Measurements from ENCODE around the gene GATB.

GATB gene

DNA sequence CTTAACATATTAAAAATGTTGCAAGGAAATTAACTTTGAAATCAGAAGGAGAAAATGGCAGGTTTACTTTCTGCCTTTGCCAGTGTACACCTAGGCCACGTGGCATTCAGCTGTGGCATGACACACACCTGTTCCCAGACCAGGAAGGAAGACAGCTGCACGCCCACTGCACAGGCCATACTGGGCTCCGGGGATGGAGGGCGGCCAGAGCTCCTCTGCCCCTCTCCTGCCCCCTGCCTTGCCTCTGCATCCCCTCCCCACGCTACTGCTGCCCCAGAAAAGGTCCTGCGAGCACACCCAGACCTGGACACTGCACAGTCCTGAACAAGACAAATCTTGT lies 68.4 kb downstream of the GATB start:
- DNase-seq = no peak

DNA sequence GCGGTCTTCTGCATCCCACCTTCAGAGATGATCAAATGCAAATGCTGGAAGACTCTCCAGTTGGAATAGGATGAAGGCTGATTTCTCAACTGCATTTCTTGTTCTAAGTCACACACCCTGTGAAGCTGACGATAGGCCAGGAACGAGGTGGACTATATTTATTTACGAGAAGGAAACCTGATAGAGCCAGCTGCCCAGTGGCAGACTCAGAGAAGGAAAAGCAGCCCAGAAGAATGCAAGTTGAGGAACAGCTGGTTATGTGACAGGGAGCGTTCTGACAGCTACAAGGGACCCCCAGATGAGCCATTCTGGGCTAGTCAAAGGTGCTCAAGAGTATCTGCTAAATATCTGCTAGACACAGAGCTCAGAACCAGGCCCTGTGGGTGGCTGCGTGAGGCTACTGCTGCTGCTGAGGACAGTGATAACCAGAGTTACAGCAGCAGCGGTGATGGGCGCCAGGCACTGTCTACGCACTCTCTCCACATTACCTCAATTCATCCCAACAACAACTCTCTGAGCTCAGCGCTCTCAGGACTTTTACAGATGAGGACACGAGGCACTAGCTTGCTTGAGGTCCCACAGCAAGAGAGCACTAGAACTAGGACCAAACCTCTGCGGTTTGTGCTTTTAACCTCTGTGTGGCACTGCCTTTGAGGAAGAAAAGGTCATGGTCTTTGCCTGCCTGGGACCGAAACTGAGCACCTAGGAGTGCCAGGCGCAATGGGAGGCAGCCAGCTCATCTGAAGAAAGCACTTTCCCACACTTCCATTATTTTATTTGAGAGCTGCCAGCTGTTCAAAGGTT lies 69.0 kb downstream of the GATB start:
- DNase-seq = no peak

DNA sequence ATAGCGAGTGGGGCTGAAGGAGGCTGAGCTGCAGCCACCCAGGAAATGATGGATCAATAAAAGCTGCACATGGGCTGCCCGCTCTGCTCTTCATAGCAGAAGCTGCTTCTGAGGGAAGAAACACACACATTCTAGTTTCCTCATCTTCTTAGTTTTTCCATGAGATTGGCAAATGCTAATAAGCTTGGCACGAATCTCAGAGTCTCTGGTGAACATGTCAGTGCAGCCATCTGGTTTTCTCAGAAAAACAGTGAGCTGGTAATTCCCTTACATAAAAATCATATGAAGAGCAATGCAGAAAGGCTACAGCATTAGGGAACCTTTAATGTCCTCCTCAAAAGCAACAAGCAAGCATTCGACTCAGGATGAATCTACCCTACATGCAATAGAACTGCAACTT lies 69.9 kb downstream of the GATB start:
- DNase-seq = no peak

DNA sequence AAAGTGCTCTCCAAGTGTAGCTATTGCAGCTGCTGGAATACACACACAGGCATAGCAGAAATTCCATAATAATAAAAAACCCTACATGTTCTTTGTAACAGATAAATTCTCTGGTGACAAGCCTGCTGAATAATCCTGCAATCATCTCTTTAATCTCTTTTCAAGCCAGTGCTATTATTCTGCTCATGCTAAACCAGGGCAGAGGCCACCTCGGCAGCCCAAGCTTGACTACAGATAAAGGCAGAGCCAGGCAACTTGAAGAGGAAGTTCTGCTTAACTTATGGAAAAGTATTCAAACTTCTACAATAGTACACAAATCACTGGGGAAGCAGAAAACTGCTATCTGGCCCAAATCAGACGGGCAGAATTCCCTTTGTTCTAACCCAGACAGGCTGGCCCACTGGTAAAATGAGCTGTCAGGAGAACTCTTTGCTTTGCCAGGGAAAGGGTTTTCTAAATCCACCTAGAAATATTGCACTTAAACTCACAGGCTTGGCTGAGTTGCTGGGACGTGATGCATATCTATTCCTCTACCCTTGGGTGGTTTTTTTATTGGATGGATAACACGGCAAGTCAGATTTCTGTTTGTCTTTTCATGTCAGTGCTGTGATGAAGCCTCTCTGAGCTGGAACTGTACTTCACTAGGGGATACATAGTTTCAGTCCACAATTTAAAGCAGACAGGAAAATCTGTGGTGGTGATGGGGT lies 70.5 kb downstream of the GATB start:
- no peak for DNase-seq

DNA sequence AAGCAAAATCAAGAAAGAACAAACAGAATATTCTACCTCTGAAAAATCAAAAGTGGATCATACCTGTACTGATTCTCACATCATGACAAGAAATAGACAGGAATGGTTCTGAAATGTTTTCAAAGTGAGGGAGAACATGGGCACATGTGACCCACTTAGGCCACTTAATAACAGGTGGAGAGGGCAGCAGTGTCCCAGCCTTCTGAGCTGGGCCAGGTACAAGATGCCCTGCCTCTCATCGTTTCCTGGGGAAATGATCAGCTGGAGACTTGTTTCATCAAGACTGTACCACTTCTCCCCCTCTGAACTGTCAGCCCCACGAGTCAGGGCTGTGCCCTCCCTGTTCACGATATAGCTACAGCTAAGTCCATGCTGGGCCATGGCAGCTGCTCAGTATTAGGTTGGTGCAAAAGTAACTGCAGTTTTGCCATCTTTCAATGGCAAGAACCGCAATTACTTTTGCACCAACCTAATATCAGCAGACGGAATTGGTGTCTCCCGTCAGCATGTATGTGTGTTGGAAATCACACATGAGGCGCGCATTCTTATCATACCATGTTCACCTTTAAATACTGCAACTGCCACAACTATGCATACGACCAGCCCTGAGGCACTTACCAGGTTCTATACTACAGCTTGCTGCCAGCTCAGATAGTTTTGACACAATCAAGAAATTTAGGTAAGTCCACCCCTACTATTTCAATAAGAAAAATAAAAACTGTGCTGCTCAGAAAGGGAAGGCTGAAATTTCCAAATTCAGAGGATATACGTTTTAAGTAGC lies 71.4 kb downstream of the GATB start:
- DNase-seq = no peak

DNA sequence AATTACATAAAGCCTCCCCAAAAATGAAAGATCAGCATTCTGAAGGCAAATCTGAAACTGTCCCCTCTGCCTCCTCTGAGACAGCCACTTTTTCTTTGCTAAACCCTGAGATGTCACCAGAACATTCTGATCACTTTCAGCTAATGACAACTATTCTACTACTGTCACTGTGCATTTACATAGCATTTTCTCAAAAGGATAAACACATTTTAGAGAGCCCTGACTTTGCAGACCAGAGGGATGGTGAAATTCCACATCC lies 72.1 kb downstream of the GATB start:
- DNase-seq = no peak

DNA sequence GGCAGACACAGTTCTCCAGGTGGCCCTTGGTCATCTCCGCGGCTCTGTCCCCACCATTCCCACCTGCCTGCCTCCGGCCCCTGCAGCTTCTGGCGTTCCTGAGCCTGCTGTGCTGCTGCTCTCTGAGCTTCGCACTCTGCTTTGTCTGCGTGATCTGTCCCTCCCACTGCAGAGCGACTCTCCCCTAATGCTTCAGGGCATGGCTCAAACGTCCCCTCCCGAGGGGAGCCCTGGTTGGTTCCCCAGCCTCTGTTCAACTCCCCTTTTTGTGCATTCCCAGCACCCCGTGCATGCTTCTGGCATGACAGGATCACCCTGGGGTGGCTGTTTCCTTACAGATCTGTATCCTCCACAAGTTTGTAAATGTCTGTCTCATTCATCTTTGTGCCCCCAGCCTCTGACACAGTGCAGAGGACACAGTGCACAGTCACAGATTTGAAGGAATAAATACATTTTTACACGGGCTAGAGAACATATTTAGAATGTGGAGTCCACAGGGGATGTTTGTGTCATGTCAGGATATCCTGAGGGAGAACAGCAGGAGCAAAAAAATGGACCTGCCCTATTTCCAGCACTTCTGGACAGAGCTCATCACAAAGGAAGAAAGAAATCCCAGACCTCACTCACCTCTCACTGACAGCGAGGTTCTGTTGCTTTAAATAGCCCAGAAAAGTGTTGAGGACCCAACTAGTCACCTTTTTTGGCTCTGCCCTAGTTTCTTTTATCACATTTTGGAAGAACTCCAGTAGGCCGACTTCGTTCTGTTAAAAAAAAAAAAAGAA lies 72.6 kb downstream of the GATB start:
- DNase-seq = no peak

DNA sequence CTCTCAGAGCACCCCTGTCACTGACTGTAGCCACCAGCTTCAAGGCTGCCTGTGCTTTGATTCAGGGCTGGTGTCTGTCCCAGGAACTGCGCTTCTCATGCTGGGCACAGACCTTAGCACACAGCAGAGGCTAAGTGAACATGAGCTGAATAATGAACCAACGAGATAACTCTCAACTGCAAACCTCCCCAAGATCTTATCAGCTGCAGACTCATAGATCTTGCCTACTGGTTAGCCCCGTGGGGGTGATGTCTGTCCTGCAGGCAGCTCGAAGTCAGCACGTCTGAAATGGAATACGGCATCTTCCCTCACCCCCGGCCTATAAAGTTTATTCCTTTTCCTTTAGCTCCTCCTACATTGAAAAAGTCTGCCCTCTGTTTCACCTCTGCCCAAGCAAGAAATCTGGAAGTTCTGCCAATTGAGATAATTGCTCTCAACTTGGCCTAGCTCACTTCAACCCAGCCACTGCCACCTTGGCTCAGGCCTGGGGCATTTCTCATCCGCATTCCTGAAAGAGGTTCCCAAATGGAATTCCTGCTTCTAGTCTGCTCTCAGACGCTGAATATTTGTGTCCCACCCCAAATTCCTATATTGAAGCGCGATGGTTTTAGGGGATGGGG lies 73.7 kb downstream of the GATB start:
- DNase-seq = no peak

DNA sequence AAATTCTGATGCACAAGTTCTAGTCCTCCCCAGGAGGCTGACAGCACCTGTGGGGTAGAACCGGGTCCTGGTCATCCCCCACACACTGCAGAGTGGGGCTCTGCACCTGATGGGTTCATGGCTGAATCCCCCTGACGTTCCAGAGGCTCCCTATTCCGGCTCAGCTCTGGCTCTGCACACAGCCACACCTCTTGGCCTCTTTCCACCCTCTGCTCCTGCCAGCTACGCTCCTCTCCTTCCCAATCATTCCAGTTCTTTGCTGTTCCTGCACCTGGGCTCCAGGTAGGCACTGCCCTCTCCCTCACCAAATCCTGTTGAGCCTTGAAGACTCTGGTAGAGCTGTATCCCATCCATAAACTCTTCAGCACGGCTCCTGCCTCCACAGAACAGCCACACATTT lies 75.5 kb downstream of the GATB start:
- no peak for DNase-seq

DNA sequence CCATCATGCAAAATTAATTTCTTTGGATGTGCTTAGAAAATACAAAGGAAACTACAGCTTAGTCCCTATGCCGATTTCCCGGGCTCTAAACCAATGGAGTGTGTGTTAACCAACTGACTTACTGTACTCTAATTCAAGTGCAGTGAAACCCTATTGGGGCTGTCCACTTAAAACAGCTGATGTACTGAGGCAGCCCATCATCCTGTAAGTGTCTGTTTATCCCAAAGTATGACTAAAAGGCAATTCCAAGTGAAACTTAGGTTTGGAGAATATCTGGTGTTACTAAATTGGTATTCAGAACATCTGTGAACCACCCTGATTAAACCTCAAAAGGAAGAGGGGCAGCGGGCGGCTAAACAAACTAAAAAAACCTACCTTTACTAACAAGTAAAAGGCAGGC lies 79.7 kb downstream of the GATB start:
- no peak for DNase-seq

DNA sequence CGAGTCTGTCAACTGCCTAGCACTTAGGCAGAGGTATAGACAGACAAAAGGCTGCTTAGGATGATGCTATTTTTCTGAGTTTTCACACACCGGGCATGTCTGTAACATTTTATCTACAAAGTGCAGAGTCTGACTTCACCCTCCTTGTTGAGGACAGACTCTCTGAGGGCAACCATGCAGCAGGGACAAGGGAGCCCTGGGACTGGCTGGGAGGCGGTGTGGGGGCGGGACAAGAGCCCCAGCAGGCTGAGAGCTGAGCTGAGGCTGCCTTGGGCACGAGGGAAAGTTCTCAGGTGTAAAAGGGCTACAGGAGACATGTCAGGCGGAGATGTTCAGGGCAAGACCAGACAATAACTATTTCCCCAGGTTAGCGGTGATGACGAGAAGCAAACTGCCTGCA lies 81.6 kb downstream of the GATB start:
- no peak for DNase-seq

DNA sequence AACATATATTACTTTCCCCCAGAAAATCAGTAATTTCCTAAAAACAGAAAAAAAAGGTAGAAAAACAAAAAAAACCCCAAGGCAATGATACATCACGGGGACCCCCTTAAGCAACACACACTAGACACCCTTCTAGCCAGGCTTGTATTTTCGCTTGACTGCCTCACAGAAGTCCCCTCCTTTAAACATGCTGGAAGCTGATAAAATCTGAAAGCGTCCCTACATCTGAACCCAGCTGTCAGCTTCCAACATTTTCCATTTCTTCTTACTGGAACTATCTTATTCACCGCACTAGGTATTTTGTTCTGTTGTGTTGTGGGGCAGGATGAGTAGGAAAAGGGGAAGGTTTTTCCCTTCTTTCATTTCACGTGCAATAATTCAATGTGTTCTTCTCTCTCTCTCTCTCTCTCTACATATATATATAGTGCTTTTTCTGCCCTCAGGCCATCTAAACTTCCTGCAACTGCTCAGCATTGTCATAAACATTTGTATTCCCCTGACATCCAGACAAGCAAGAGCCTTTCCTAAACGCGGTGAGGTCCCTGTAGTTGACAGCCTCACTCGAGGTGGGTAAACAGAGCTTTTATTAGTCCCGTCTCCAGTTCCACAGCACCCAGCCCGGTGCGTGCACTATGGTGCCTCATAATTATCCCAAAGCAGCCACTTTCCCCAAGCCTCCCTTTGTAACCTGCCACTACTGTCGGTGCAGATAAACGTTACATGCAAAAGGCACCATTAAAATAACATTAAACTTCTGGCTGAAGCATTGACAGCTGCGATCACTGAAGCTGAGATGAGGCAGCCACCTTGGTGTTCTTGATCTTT lies 82.5 kb downstream of the GATB start:
- no peak for DNase-seq

DNA sequence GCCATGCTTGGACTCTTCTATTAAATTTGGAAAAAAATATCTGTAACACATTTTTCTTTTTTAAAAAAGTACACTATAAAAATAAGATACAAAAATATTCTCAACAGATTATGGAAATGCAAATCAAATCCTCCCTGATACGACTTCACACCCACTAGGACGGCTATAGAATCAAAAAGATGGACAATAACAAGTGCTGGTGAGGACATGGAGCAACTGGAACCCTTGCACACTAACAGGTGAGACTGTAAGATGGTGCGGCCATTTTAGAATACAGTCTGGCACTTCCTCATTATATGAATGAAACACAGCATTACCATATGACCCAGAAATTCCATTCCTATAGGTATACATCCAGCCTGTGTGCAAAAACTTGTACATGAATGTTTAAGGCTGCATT lies 83.6 kb downstream of the GATB start:
- DNase-seq = no peak

DNA sequence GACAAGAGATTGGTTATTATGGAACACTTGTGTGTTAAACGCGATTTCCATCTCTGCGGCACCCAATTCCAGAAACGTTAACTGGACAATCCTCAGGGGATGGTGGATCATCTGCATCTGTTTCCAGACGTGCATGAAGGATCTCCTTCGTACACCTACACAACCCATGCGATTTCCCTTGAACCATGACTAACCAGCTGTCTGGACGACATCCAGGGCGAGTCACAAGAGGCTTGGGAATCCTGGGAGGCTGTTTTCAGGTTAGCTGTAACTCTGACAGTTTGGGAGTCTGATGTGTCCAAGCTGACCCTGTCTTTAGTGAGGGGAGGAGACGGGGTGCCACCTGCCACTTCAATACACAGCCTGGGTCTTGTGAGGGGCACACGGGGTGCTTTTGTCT lies 84.5 kb downstream of the GATB start:
- no peak for DNase-seq

DNA sequence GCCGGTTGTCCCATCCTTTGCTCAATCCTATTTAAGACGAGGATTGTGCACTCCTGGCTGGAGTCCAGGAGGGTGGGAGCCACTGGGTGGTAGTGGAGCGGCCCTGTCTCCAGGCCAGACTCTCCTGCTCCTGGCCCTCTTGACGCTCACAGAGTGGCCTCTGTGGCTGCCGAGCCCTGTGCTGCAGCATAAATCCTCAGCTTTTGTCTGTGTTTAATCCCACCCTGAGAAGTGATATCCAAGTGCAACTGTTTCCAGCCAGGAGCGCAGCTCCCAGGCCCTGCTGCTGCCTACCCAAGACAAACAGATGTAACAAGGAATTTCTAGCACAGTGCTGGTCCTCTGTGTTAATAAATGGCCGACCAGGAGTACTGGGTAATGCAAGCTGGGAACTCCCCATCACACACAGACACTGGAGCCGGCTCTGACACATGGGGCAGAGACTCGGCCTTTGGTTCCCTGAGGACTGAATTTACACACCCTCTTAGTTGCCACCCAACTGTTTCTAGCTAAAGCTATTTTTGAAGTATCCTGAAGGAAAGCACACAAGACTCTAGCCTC lies 85.3 kb downstream of the GATB start:
- no peak for DNase-seq

DNA sequence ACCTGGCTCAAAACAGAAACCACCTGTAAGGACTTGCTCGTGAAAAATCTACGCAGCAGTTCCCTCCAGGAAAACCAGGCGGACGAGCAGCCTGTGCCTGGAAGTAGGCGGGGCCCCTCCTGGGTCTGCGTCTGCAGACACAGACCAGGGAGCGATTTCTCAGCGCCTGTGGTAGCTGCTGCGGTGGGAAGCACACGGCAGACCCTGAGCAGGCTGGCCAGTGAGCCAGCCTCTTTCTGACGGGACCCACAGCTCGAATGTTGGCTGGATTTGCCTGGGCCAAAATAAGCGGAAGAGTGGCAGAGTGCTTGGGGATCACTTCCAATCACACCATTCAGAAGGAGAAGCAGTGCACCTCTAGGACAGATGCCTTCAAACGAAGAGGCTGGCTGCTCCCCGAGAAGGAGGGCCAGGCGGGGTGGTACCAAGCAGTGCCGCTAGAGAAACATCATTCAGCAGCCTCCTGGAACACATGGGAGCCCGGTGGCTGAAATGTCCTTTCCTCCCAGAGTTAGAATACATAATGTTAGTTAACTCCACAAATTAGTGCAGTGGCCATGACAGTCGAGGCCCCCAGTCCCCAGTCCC lies 85.9 kb downstream of the GATB start:
- DNase-seq = no peak

DNA sequence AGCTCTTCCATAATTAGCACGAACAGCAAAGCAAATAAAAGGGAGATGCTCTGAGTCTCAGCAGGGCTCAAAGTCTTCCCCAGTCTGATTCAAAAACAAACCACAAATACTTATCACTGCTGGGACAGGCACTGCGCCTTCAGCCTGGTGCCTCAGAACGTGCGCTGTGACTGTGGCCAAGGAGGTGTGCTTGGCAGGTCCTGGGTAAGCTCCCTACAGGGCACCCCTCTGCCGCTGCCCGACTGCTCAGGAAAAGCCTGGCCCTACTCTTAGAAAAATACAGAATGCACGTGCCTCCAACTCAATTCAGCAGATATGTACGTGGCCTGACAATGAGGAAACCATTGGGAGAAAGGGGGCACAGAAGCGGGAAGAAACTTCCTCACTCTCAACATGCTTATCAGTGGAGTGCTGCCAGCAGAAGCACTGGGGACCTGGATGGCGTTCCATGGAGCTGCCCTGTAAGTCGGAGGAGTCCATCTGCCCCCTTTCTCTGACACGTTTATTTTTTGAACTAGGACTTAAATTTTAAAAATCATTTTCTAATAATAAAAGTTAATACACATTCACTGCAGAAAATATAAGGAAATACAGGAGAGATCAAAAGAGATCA lies 86.8 kb downstream of the GATB start:
- no peak for DNase-seq

DNA sequence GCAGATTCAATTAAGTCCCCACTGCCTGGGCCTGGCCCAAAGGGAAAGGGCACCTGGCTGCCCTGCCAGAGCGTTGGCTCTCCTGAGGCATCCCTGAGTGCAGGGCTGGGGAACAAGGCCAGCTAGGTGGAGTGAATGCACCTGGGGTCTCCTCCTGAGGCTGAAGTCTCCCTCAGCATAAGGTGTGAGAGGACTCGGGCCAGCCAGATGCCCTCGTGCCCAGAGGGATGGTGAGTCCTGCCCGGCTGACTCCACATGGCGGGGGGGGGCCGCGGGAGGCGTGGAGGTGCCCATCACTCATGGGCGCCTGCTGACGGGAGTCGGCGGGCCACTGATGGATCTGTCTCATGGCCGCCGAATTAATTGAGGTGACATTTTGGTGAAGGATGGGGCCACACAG lies 87.8 kb downstream of the GATB start:
- no peak for DNase-seq

DNA sequence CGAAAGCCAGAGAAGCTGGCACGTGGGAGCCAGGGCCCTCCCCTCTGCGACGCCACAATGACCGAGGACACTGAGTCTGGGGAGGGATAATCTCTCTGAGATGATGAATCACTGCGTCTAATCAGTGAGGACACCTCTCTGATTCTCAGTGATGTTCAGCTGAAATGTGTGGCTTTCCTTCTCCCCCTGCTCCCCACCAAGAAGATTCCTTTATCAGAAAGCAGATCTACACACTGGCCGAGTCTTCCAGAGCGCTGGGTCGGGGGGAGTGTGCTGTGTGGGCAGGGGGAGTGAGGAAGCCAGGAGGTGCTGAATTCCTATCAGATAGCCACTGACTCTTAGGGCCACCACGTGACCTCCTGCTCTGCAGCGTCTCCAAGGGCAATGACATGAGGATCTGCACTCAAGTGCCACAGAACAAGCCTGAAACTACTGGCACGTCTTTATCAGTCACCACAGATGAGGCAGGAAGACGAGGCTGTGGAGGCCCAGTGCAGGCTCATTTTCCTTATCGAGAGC lies 89.2 kb downstream of the GATB start:
- DNase-seq = no peak

DNA sequence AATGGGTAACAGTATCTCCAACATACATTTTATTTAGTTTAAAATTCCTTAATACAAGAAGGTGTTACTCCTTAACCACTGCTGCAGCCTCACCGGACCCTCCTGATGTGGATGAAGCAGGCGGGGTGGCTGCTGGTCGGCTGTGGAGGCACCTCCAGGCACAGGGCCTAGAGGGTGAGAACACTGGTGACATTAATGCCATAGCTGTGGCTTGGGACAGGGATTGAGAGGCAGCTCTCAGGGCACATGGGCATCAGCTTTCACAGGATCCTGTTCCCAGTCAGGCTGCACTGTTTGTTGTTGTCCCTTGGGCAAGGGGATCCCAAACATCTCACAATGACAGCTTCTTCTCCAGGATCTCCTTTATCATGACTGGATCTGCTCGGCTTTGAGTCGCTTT lies 90.0 kb downstream of the GATB start:
- no peak for DNase-seq

DNA sequence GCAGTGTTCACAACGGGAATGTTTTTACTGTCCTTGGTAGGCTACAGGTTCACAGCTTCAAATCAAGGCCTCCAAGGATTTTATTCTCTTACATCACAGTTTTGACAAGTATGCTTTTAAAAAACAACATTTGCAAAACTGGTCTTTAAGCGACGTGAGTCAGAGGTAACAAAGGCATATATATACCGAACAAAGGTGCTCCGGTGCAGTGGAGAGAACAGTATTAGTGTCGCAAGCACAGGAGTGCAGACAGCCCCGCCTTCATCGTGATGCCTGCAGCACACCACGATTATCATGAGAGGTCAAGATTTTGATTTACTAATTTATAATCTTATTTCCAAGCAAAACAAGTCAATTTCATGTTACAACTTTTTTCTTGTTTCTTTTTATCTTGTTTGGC lies 90.8 kb downstream of the GATB start:
- DNase-seq = no peak
